OCI-LY3 (cell line): Measurements from ENCODE around the gene CFAP298.

Source experiments
- H2AFZ ChIP-seq: fragments of 200-600, 300-600 bp; shearing (Covaris generic); 2 replicates; pipeline ENCODE4 v1.6.0; 2014; ENCODE audit warnings: antibody characterized with exemption, low read depth, low read length
- H3K27ac ChIP-seq: fragments of 200-600, 300-600 bp; sonication (generic); 2 replicates; pipeline ENCODE4 v1.5.1; 2014; ENCODE audit warnings: mild to moderate bottlenecking, low read length, moderate library complexity, mixed read lengths
- H3K27me3 ChIP-seq: fragments of 200-600, 300-600 bp; sonication (generic); 2 replicates; pipeline ENCODE4 v1.6.1; 2014; ENCODE audit warnings: low read depth, low read length, mixed read lengths
- H3K36me3 ChIP-seq: fragments of 200-600, 300-600 bp; sonication (generic); replicated peaks from 2 replicates; pipeline ENCODE3; 2014; ENCODE audit warnings: low read depth, low read length, mixed read lengths
- H3K4me1 ChIP-seq: fragments of 300-600, 200-600 bp; sonication (generic); 2 replicates; pipeline ENCODE4 v1.6.1; 2014; ENCODE audit warnings: low read length, mixed read lengths
- H3K4me2 ChIP-seq: fragments of 200-600, 300-600 bp; sonication (generic); 2 replicates; pipeline ENCODE4 v1.6.1; 2014; ENCODE audit warnings: low read length, mixed read lengths
- H3K4me3 ChIP-seq: fragments of 300-600, 200-600 bp; sonication (generic); 2 replicates; pipeline ENCODE4 v1.5.1; 2014; ENCODE audit warnings: antibody characterized with exemption, mild to moderate bottlenecking, low read length, moderate library complexity
- H3K79me2 ChIP-seq: fragments of 300-600, 200-600 bp; shearing (Covaris generic); 2 replicates; pipeline ENCODE4 v1.6.1; 2014; ENCODE audit warnings: mild to moderate bottlenecking, low read length, mixed read lengths
- H3K9ac ChIP-seq: fragments of 300-600, 200-600 bp; shearing (Covaris generic); 2 replicates; pipeline ENCODE4 v1.6.0; 2014; ENCODE audit warnings: mild to moderate bottlenecking, low read length, moderate library complexity
- H3K9me3 ChIP-seq: fragments of 200-600, 300-600 bp; shearing (Covaris generic); 2 replicates; pipeline ENCODE4 v1.6.1; 2014; ENCODE audit warnings: low read length, mixed read lengths; ENCODE audit not compliant: insufficient read depth
- H4K20me1 ChIP-seq: fragments of 200-600, 300-600 bp; sonication (generic); 2 replicates; pipeline ENCODE4 v1.6.1; 2016; ENCODE audit warnings: low read length, mixed read lengths; ENCODE audit not compliant: insufficient read depth
- EZH2phosphoT487 ChIP-seq: fragments of 200-600 bp; shearing (Covaris generic); IDR thresholded peaks from 2 replicates; pipeline ENCODE4 v1.6.1; 2018; ENCODE audit warnings: antibody characterized with exemption, mixed run types, low read depth
- TF ChIP-seq, protein P1 (sequence below): fragments of 200-600, 300-600 bp; sonication (generic); IDR thresholded peaks from 2 replicates; pipeline ENCODE4 v1.5.1; 2014; ENCODE audit warnings: antibody characterized with exemption, low read length, low read depth

Gene CFAP298

GRCh38 chr21:32585970-32586369 is 26.2 kb downstream of the CFAP298 start:
- Histone ChIP-seq H3K9ac (no peak overlapping the region), H3K4me3 (no peak overlapping the region), H3K4me2 (no peak overlapping the region), H2AFZ (no peak overlapping the region), H3K27me3 (no peaks in the 10 kb centered on the region), H3K4me1 (no peaks in the 10 kb centered on the region), H3K79me2 (no peaks in the 10 kb centered on the region), H4K20me1 (no peaks in the 10 kb centered on the region), H3K9me3 (no peaks in the 10 kb centered on the region), H3K36me3 (no peaks in the 10 kb centered on the region), H3K27ac (no peak overlapping the region)
- no peak for TF ChIP-seq EZH2phosphoT487
- TF ChIP-seq, protein P1, sequence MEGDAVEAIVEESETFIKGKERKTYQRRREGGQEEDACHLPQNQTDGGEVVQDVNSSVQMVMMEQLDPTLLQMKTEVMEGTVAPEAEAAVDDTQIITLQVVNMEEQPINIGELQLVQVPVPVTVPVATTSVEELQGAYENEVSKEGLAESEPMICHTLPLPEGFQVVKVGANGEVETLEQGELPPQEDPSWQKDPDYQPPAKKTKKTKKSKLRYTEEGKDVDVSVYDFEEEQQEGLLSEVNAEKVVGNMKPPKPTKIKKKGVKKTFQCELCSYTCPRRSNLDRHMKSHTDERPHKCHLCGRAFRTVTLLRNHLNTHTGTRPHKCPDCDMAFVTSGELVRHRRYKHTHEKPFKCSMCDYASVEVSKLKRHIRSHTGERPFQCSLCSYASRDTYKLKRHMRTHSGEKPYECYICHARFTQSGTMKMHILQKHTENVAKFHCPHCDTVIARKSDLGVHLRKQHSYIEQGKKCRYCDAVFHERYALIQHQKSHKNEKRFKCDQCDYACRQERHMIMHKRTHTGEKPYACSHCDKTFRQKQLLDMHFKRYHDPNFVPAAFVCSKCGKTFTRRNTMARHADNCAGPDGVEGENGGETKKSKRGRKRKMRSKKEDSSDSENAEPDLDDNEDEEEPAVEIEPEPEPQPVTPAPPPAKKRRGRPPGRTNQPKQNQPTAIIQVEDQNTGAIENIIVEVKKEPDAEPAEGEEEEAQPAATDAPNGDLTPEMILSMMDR = no peak

GRCh38 chr21:32585042-32585710 is 27.0 kb downstream of the CFAP298 start, which contains the start of gene TCP10L:
TCP10L (minus strand) TSS chr21:32585523; CDS start chr21:32584304, 1,219 bp downstream.
- no peaks in the 10 kb centered on the region for H3K4me1 ChIP-seq
- no peaks in the 10 kb centered on the region for H3K9me3 ChIP-seq
- no peaks in the 10 kb centered on the region for H3K27me3 ChIP-seq
- no peak within 1 kb of the TSS for H2AFZ ChIP-seq
- no peak within 1 kb of the TSS for H3K4me3 ChIP-seq
- no peak within 1 kb of the TSS for H3K27ac ChIP-seq
- no peaks in the 10 kb centered on the region for H3K79me2 ChIP-seq
- H3K36me3 ChIP-seq = no peaks in the 10 kb centered on the region
- no peaks in the 10 kb centered on the region for H4K20me1 ChIP-seq
- H3K9ac ChIP-seq = no peak within 1 kb of the TSS
- TF ChIP-seq, protein P1 = no peak
- no peak for TF ChIP-seq EZH2phosphoT487
- H3K4me2 ChIP-seq = no peak within 1 kb of the TSS

- H3K79me2 ChIP-seq = no peaks in the 10 kb centered on the region
- no peaks in the 10 kb centered on the region for H3K9me3 ChIP-seq
- no peaks in the 10 kb centered on the region for H3K4me1 ChIP-seq
- H3K27me3 ChIP-seq = no peaks in the 10 kb centered on the region
- no peak for TF ChIP-seq EZH2phosphoT487
- TF ChIP-seq, protein P1 = no peak
- H3K4me3 ChIP-seq = no peak overlapping the region
- H3K4me2 ChIP-seq = no peak overlapping the region
- no peaks in the 10 kb centered on the region for H4K20me1 ChIP-seq
- H3K36me3 ChIP-seq = no peaks in the 10 kb centered on the region
- H2AFZ ChIP-seq = no peak overlapping the region
- H3K9ac ChIP-seq = no peak overlapping the region
- no peak overlapping the region for H3K27ac ChIP-seq
These were observed 27.7 kb downstream of the CFAP298 start for GRCh38 chr21:32584472-32584871.

DNA sequence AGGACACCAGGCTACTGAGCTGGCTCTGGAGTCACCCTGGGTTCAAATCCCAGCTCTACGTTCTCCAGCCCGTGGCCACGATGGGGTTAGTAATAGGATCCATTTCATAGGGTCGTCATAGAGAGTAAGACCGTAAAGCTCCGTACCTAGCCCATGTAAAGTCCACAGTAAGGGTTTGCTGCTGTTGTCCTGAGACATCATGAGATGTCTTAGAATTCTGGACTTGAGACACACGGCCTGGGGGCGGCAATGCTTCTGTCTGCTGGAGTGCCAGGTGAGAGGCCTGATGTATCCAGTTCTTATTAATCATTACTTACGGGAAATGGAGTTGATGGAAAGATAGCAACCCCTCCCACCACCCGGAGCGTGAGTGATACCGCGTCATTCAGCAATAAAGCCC is 30.4 kb downstream of the CFAP298 start:
- no peaks in the 10 kb centered on the region for H3K9me3 ChIP-seq
- H2AFZ ChIP-seq = no peak overlapping the region
- H3K36me3 ChIP-seq = no peaks in the 10 kb centered on the region
- TF ChIP-seq EZH2phosphoT487 = no peak
- TF ChIP-seq, protein P1 = no peak
- no peaks in the 10 kb centered on the region for H3K27me3 ChIP-seq
- no peak overlapping the region for H3K4me2 ChIP-seq
- H3K9ac ChIP-seq = no peak overlapping the region
- no peaks in the 10 kb centered on the region for H3K4me1 ChIP-seq
- H3K79me2 ChIP-seq = no peaks in the 10 kb centered on the region
- H4K20me1 ChIP-seq = no peaks in the 10 kb centered on the region
- no peak overlapping the region for H3K27ac ChIP-seq
- H3K4me3 ChIP-seq = no peak overlapping the region
